ENCODE results near the gene NEAT1. TPM values are rescaled to one million over a fixed set of nuclear protein-coding genes. Genes with fewer than 3 reads are reported as not detected.

The NEAT1 gene
- total RNA-seq, 4 donors from 2014 or later, result 42.8 to 181 (median 96.0) TPM

DNA sequence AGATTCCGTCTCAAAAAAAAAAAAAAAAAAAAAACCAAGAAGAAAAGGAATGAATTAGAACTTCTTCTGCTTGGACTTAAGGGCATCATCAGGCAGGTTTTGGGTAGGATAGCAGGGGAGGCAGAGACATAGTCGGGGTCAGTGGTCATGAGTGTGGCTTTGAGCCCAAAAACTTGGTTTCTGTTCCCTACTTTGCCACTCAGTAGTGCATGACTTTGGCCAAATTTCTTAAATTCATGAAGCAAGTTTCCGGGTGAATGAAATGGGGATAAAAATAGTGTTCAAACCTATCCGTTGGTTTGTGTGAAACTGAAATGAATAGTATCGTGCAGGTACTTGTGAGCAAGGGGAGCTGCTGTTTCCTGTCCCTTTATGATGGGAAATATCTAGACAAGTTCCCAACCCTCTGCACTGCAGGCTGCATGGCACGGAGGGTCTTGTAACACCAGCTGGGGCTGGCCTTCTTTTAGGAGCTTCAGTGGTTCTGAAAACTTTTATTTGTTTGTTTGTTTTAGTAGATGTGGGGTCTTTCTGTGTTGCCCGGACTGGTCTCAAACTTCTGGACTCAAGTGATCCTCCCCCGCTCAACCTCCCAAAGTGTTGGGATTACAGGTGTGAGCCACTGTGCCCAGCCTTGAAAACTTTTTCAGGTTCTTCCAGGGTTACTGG lies 18.4 kb downstream of the NEAT1 start:
- Histone ChIP-seq H3K36me3 (peaks cover 53 to 98% (median 76%) of the 10 kb centered on the region in 4 donors), H3K4me1 (peaks cover 52 to 95% (median 85%) of the 10 kb centered on the region in 4 donors), H3K9me3 (no peaks in the 10 kb centered on the region), H3K4me3 (no peak overlapping the region), H3K27me3 (no peaks in the 10 kb centered on the region), H3K27ac (replicated peaks in 1 of 4) (peak overlapping the region; percentile 50 to 78 (median 76))
- intact Hi-C loops (cut with DNase I), result no loop called here
- DNase-seq (ENCODE audit: extremely low spot score), result no peak
- WGBS, result 74% methylated on average over 8 of the region's 8 CpGs
- no peak for TF ChIP-seq CTCF (IDR thresholded peaks at IDR 0.05)
- TF ChIP-seq EP300 (IDR thresholded peaks at IDR 0.05), result no peak
- TF ChIP-seq POLR2AphosphoS5 (IDR thresholded peaks at IDR 0.05), result peak; percentile 19 to 70
- peak; percentile 25 for TF ChIP-seq POLR2A (IDR thresholded peaks at IDR 0.05; ENCODE audit: low read depth)

GRCh38 chr11:65442842-65443331 lies 20.3 kb downstream of the NEAT1 start:
- H3K4me1 ChIP-seq, result peaks cover 37 to 82% (median 66%) of the 10 kb centered on the region in 4 donors
- no peak for TF ChIP-seq CTCF (IDR thresholded peaks at IDR 0.05)
- TF ChIP-seq EP300 (IDR thresholded peaks at IDR 0.05), result no peak
- no peak for TF ChIP-seq POLR2A (IDR thresholded peaks at IDR 0.05; ENCODE audit: low read depth)
- TF ChIP-seq POLR2AphosphoS5 (IDR thresholded peaks at IDR 0.05), result peak; percentile 10 to 54

GRCh38 chr11:65444314-65445051 lies 21.9 kb downstream of the NEAT1 start:
- H3K36me3 ChIP-seq, result peaks cover 34 to 70% (median 55%) of the 10 kb centered on the region in 4 donors
- 77% methylated on average over 7 of the region's 14 CpGs for WGBS
- DNase-seq (ENCODE audit: extremely low spot score), result peak; percentile 82
- peak; percentile 22 to 35 for TF ChIP-seq POLR2AphosphoS5 (IDR thresholded peaks at IDR 0.05)
- TF ChIP-seq EP300 (IDR thresholded peaks at IDR 0.05), result no peak
- H3K27ac ChIP-seq (replicated peaks in 1 of 4), result peak overlapping the region; percentile 68 to 78 (median 76)
- H3K27me3 ChIP-seq, result no peaks in the 10 kb centered on the region
- H3K9me3 ChIP-seq, result no peaks in the 10 kb centered on the region
- H3K4me3 ChIP-seq, result no peak overlapping the region
- intact Hi-C loops (cut with DNase I), result no loop called here
- peaks cover 35 to 67% (median 51%) of the 10 kb centered on the region in 4 donors for H3K4me1 ChIP-seq

More at GRCh38 chr11:65442842-65443331, 20.3 kb downstream of the NEAT1 start:
- intact Hi-C loops (cut with DNase I), result no loop called here
- Histone ChIP-seq H3K9me3 (no peaks in the 10 kb centered on the region), H3K27ac (replicated peaks in 1 of 4) (peak overlapping the region; percentile 68 to 78 (median 76)), H3K27me3 (no peaks in the 10 kb centered on the region), H3K4me3 (no peak overlapping the region), H3K36me3 (peaks cover 43 to 86% (median 70%) of the 10 kb centered on the region in 4 donors)
- DNase-seq (ENCODE audit: extremely low spot score), result peak; percentile 37
- WGBS, result 47% methylated on average over 9 of the region's 9 CpGs

DNA sequence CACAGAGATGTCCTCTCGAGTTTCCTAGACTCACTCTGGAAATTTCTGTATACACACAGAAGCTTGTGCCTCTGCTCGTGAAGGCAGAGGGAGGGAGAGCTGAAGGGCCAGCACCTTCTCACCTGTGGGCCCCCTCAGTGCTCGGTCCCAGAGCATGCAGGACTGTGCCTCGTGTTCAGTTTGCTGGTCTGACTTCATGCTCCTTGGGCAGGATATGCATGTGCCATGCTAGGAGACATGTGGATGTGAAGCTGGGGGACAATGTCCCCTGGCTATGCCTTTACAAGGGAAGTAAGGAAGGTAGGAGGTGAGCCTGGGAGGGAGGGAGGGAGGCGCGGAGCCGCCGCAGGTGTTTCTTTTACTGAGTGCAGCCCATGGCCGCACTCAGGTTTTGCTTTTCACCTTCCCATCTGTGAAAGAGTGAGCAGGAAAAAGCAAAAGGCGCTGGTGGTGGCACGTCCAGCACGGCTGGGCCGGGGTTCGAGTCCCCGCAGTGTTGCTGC lies 22.6 kb downstream of the NEAT1 start:
- 92% methylated on average over 15 of the region's 15 CpGs for WGBS
- peak overlapping the region; percentile 63 to 78 (median 76) for H3K27ac ChIP-seq (replicated peaks in 1 of 4)
- peaks cover 31 to 60% (median 44%) of the 10 kb centered on the region in 4 donors for H3K4me1 ChIP-seq
- H3K36me3 ChIP-seq, result peaks cover 34 to 63% (median 50%) of the 10 kb centered on the region in 4 donors
- intact Hi-C loops (cut with DNase I), result no loop called here
- H3K27me3 ChIP-seq, result no peaks in the 10 kb centered on the region
- no peaks in the 10 kb centered on the region for H3K9me3 ChIP-seq
- DNase-seq (ENCODE audit: extremely low spot score), result no peak
- TF ChIP-seq CTCF (IDR thresholded peaks at IDR 0.05), result no peak
- peak; percentile 44 to 73 for TF ChIP-seq POLR2AphosphoS5 (IDR thresholded peaks at IDR 0.05)
- H3K4me3 ChIP-seq, result no peak overlapping the region

Measured in esophagus muscularis mucosa (tissue), 4 donors.